ENCODE measurements around the gene CCDC194.

CCDC194 gene

DNA sequence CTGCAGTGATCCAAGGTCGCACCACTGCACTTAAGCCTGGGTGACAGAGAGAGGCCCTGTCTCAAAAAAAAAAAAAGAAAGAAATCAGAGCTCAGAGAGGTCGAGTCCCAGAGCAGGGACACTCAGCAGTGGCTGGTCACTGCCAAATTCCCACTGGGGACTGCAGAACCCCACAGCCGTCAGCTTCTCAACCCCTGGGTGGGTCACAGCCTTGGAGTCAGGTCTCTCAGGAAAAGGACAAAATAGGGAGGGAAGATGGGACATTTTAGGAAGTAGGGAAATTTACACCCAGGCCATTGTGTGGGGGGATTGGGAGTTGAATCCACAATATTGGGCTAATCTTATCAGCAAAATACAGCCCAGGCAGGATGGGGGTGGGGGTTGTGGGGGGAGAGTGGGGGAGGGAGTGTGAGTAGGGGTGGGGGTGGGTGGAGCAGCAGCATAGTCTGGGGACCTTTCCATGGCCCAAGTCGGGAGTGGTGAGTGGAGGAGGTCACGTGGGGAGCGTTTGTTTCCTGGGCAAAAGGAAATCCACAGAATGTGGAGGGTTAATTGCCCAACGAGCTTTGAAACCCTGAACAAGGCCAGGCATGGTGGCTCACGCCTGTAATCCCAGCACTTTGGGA lies 5.0 kb upstream of the CCDC194 start:
- ATAC-seq (replicated peaks): no peak
- H3K4me3 Mint-ChIP-seq: no peak overlapping the region
- H3K4me1 Mint-ChIP-seq: peaks cover 19 to 21% of the 10 kb centered on the region in 2 donors
- H3K27ac Mint-ChIP-seq: no peak overlapping the region
- no peaks in the 10 kb centered on the region for H3K9me3 Mint-ChIP-seq
- H3K36me3 Mint-ChIP-seq: peaks cover 29 to 49% of the 10 kb centered on the region in 2 donors
- no peaks in the 10 kb centered on the region for H3K27me3 Mint-ChIP-seq
- DNase-seq: no peak

DNA sequence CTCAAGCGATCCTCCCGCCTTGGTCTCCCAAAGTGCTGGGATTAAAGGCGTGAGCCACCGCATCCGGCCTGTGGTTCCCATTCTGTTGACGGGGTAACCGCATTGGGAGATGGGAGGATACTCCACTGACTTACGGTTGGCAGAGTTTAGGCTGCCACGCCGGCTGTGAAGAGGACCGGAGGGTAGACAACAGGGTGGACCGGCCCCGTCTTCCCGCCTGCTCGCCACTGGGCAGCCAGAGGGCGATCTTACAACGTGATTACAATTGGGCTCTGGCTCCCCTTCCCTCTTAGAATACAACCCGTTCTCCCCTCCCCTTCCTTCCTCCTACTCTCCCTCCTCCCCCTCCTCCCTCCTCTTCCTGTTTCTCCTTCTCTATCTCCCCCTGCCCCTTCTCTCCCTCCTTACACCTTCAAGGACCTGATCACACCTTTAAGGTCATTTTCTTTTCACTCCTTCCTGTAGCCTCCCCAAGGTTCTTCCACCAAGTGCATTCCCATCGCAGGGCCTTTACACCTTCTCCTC lies 957 bp upstream of the CCDC194 start:
- DNase-seq (peak; percentile 51), ATAC-seq (replicated peaks) (peak; percentile 22 to 30)
- H3K9me3 Mint-ChIP-seq: no peaks in the 10 kb centered on the region
- H3K27ac Mint-ChIP-seq: peak overlapping the region; percentile 61
- H3K4me1 Mint-ChIP-seq: peaks cover 21 to 28% of the 10 kb centered on the region in 2 donors
- H3K4me3 Mint-ChIP-seq: peak overlapping the region; percentile 14 to 46
- H3K36me3 Mint-ChIP-seq: peaks cover 8 to 23% of the 10 kb centered on the region in 2 donors
- H3K27me3 Mint-ChIP-seq: peaks cover 4 to 6% of the 10 kb centered on the region in 2 donors

DNA sequence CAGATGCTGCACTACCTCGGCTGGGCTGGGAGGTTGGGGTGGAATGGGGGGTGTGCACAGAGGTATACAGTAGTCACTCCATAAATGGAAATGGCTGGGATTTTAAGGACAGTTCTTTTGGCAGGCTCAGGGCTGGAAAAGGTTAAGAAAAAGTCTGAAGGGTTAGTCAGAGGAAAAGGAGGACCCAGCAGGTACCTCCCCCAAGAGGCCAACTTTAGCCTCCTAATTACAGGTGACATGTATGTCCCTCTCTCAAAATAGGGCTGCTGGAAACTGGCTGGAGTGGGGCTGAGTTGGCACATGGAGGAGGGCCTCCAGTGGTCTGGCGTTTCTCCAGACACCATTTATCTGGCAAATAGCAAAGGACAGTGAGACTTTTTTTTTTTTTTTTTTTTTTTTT lies 994 bp downstream of the CCDC194 start:
- H3K9me3 Mint-ChIP-seq: peaks cover 0 to 1% of the 10 kb centered on the region in 2 donors
- H3K27ac Mint-ChIP-seq: no peak overlapping the region
- peaks cover 4 to 17% of the 10 kb centered on the region in 2 donors for H3K36me3 Mint-ChIP-seq
- ATAC-seq (replicated peaks) (no peak), DNase-seq (no peak)
- peaks cover 19 to 28% of the 10 kb centered on the region in 2 donors for H3K4me1 Mint-ChIP-seq
- H3K4me3 Mint-ChIP-seq: no peak overlapping the region
- peaks cover 4 to 6% of the 10 kb centered on the region in 2 donors for H3K27me3 Mint-ChIP-seq

DNA sequence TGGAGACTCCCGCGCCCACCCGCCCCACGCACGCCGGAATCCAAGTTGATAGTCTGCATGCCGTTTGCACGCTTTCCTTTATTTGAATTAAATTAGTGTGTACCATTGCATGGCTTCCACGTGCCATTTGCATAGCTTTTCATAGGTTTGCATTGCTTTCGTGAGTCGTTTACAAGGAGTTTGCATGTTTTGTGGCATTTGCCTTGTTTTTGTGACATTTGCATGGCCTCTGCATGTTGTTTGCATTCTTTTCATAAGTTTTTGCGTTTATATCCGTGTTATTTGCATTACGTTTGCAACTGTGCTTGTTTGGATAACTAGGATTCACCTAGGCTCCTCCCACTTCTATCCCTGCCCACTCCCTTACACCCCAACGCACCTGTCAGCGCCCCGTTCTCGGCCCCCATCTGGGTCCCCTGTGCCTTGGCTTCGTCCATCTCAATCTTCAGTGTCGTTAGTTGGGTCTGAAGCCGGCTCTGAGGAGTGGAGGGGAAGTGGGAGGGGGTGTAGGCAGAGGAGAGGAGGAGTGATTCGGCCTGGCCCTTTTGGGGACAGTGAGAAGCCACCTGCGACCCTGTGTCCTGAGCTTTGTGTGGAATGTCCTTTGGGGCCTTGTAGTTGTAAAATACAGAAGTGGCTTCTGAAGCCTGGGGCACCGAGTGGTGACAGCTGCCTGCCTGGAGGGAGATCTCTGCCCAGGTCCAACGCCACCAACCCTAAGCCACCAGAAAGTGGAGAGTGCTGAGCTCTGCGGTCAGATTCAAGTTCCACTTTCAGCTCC lies 2.4 kb downstream of the CCDC194 start:
- H3K27me3 Mint-ChIP-seq: peaks cover 4 to 6% of the 10 kb centered on the region in 2 donors
- peak overlapping the region; percentile 93 for H3K4me3 Mint-ChIP-seq
- H3K27ac Mint-ChIP-seq: no peak overlapping the region
- DNase-seq (no peak), ATAC-seq (replicated peaks) (peak; percentile 33 to 37)
- H3K4me1 Mint-ChIP-seq: peaks cover 19 to 28% of the 10 kb centered on the region in 2 donors
- H3K9me3 Mint-ChIP-seq: peaks cover 0 to 1% of the 10 kb centered on the region in 2 donors
- H3K36me3 Mint-ChIP-seq: peaks cover 0 to 7% of the 10 kb centered on the region in 2 donors

DNA sequence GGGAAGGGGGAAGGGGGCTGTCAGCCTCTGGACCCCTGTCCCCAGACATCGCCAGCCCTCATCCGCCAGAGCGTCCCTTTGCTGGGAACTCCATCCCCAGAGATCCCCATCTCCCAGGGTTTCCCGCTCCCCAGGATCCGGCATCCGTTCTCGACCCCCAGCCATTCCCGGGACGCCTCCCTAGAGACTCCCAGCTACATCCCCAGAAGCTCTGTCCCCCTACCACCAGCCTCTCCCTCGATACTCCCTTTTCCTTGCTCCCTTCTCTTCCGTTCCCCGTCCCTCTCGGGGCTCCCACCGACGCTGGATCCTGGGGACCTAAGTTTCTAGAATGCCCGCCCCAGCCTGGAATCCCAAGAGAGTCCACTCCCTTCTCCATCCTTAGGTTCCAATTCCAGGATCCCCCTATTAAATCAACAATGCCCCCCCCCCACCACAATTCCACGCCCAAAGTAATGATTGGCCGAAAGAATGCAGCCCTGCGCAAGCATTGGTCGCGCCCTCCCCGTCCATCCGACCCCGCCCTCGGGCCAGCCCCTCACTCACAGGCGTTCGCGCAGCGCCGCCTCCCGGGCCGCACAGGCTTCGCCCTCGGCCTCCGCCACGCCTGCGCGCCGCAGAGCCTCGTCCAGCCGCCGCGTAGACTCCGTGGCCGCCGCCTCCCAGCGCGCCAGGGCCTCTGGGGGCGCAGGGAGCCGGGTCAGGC lies 3.2 kb downstream of the CCDC194 start:
- Mint-ChIP-seq H3K4me3 (peak overlapping the region; percentile 93), H3K27ac (peak overlapping the region; percentile 88)

DNA sequence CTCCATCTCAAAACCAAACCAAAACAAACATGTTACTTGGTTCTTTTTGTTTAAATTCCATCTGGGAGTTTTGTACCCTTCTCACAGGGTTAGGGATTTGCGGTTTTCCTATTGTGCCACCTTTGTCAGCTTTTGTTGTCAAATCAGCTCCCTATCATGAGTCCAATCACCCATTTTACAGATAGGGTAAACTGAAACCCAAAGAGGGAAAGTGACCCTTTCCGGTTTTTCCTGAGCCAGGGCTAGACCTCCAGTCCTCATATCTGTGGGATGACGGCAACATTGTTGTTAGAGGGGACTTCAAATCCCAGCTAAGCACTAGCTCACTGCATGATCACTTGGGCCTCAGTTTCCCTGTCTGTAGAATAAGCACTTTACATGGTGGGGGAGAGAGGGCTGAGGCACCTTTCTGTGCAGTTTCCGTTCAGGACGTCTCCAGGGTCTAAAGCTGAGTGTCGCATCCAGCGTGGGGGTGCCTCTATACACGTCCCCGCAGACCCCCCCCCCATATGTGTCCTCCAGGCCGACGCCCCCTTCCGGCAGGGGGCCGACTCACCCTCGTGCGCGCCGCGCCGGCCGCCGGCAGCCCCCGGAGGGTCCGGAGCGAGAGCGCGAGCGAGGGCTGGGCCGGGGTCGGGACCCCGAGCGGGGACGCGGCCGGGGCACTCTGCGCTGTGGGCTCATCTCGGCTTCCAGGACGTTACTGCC lies 3.9 kb downstream of the CCDC194 start:
- H3K9me3 Mint-ChIP-seq: peaks cover 0 to 1% of the 10 kb centered on the region in 2 donors
- H3K36me3 Mint-ChIP-seq: peaks cover 0 to 3% of the 10 kb centered on the region in 2 donors
- H3K4me3 Mint-ChIP-seq: peak overlapping the region in 1 of 2 donors; percentile 93
- ATAC-seq (replicated peaks): no peak
- peaks cover 4 to 6% of the 10 kb centered on the region in 2 donors for H3K27me3 Mint-ChIP-seq
- no peak overlapping the region for H3K27ac Mint-ChIP-seq
- no peak for DNase-seq
- H3K4me1 Mint-ChIP-seq: peaks cover 18 to 24% of the 10 kb centered on the region in 2 donors

More for the DNA sequence above, 3.2 kb downstream of the CCDC194 start:
- ATAC-seq (replicated peaks): peak; percentile 96 to 99
- H3K36me3 Mint-ChIP-seq: peaks cover 0 to 7% of the 10 kb centered on the region in 2 donors
- H3K9me3 Mint-ChIP-seq: peaks cover 0 to 1% of the 10 kb centered on the region in 2 donors
- DNase-seq: peak; percentile 85
- H3K4me1 Mint-ChIP-seq: peaks cover 21 to 28% of the 10 kb centered on the region in 2 donors
- peaks cover 4 to 6% of the 10 kb centered on the region in 2 donors for H3K27me3 Mint-ChIP-seq

DNA sequence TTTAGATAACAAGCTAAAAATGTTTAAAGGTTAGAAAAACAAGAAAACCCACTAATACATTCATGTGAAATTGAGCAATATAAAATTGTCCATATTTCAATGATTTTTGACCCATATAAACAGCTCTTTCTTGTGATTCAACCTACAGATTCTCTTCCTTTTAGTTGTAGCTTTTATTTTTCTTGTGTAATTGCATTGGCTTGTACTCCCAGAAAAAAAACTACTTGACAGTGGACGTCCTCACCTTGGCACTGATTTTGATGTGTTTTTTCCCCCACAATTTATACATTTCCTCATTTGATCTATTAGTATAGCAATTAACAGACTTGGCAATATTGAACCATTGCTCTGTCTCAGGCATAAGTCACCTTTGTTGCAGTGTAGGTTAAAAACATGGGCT lies 4.7 kb downstream of the CCDC194 start:
- Mint-ChIP-seq H3K4me1 (peaks cover 15 to 19% of the 10 kb centered on the region in 2 donors), H3K27ac (no peak overlapping the region), H3K36me3 (no peaks in the 10 kb centered on the region), H3K4me3 (no peak overlapping the region), H3K27me3 (peaks cover 4 to 6% of the 10 kb centered on the region in 2 donors), H3K9me3 (peaks cover 0 to 1% of the 10 kb centered on the region in 2 donors)
- ATAC-seq (replicated peaks) (no peak), DNase-seq (no peak)

DNA sequence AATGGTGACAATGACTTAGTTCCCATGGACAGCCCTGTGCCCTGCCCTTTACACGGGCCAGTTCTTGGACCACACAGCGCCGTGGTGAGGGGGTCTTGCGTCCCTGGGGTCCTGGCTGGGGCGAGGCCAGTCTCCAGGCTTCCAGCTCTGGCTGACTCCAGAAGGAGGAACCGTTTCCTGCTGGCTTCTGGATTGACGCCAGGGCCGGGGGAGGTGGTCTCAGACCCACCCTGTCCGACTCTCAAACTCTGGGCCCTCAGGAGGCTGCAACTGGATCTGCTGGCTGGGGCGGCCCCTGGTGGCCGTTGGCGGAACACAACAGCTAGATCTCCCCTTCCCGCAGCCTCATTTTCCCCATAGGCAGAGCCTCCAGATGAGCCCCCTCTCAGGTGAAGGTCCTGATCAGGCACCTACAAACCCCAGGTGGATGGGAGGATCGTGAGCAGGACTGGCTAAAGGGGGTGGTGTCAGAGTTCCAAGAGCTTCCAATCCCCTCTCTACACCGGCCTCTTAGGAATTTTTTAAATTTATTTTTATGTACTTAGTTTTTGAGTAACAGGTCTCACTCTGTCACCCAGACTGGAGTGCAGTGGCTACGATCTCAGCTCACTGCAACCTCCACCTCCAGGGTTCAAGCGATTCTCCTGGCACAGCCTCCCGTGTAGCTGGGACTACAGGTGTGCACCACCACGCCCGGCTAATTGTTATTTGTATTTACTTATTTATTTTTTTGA lies 8.0 kb downstream of the CCDC194 start:
- Mint-ChIP-seq H3K36me3 (no peaks in the 10 kb centered on the region), H3K27me3 (peaks cover 4 to 6% of the 10 kb centered on the region in 2 donors), H3K9me3 (peaks cover 0 to 1% of the 10 kb centered on the region in 2 donors), H3K4me1 (peaks cover 6 to 19% of the 10 kb centered on the region in 2 donors), H3K27ac (no peak overlapping the region), H3K4me3 (no peak overlapping the region)
- DNase-seq (peak; percentile 41), ATAC-seq (replicated peaks) (peak; percentile 63 to 68)

DNA sequence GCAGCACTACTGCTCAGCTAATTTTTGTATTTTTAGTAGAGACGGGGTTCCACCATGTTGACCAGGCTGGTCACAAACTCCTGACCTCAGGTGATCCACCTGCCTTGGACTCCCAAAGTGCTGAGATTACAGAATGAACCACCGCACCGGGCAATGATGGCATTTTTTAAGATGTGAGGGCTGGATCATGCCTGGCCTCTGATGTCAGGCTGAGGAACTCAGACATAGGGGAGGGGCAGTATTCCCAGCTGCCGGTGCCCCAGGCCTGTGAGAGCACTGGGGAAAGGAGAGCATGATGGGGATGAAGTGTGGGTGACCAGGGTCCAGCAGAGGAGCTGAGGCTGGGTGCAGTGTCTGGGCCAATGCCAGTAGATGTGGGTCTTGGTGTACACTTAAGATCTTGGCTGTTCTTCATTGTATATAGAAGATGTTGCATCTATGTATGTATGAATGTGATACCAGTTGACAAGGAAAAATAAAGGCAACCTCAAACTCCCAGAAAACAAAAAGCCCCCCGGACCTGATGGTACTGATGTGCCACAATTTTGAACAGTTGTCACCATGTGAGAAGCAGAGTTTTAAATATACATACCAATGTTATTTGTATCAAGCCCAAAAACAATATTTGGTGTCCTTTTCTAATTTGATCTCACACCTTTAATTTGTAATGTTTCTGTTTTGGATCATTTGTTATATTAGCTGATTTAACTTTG lies 13.4 kb downstream of the CCDC194 start:
- peaks cover 0 to 3% of the 10 kb centered on the region in 2 donors for H3K9me3 Mint-ChIP-seq
- H3K4me1 Mint-ChIP-seq: peaks cover 18 to 45% of the 10 kb centered on the region in 2 donors
- peaks cover 19 to 33% of the 10 kb centered on the region in 2 donors for H3K27me3 Mint-ChIP-seq
- H3K27ac Mint-ChIP-seq: no peak overlapping the region
- H3K36me3 Mint-ChIP-seq: peaks cover 4 to 8% of the 10 kb centered on the region in 2 donors
- no peak overlapping the region for H3K4me3 Mint-ChIP-seq
- DNase-seq (no peak), ATAC-seq (replicated peaks) (no peak)

DNA sequence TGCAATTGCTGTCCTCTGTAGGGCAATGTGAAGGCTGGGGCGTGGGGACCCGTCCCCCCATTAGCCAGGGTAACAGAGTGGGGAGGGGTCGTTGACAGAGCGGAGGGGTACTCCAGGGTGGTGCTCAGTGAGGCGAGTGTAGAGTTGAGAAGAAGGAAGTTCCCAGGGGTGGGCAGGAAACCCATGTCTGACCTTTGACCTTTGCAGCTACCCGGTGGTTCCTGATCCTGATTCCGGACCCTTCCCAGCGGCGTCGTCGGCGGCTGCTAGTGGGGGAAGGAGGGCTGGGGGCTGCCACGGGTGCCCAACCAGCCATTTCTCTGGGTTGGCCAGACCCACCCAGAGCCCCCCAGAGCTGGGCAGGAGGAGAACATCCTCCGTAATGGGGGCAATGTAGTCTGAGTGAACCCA lies 14.8 kb downstream of the CCDC194 start:
- Mint-ChIP-seq H3K4me3 (peak overlapping the region in 1 of 2 donors; percentile 40), H3K27me3 (peaks cover 19 to 35% of the 10 kb centered on the region in 2 donors), H3K27ac (peak overlapping the region; percentile 44), H3K4me1 (peaks cover 18 to 45% of the 10 kb centered on the region in 2 donors), H3K36me3 (peaks cover 4 to 8% of the 10 kb centered on the region in 2 donors), H3K9me3 (peaks cover 0 to 3% of the 10 kb centered on the region in 2 donors)
- ATAC-seq (replicated peaks): peak in 1 of 2 donors; percentile 44
- no peak for DNase-seq

DNA sequence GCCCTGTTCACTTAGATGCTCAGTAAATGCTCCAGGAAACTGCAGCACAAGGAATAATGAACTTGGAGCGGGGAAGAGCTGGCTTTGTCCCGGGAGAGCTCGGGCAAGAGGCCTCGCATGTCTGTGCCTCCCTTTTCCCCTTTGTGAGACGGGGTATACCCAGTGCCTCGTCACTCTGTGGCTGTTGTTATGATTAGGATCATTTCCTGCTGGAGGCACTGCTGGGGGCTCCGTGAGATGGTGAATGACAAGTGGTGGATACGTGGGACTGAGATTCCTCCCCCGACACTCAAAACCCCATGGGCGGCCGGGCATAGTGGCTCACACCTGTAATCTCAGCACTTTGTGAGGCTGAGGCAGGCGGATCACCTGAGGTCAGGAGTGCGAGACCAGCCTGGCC lies 15.7 kb downstream of the CCDC194 start:
- Mint-ChIP-seq H3K27ac (no peak overlapping the region), H3K27me3 (peaks cover 19 to 35% of the 10 kb centered on the region in 2 donors)
- peak in 1 of 2 donors; percentile 38 for ATAC-seq (replicated peaks)

DNA sequence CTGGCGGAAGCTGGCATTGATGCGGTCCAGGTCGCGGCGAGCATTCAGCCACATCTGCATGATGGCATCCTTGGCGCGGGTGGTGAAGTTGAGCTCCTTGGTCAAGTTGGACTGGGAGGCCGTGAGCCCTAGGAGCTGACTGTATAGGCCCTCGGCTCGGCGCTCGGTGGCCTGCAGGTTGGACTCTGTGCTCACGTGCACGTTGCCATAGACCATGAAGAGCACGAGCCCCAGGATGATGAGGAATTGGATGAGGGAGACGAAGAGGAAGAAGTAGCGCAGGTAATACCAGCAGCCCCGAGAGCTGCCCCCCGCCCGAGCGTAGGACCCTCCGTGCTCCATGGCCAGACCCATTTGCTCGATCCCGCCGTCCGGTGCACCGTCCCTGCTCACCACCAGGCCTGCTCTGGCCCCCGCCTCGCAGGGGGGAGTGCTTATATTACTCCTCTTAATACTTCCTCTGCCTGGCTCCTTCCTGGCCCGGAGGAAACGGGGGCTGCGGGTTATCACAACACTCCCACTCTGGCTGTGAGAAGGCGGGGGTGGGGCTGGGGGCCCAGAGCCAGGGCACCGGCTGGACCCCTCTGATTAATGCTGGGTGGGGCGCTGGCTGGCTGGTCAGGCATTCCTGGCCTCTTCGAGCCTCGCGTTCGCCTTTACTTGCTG lies 16.9 kb downstream of the CCDC194 start, which contains the start of gene PLVAP:
PLVAP (minus strand) TSS at position 408 of the 666 bp plus-strand sequence; CDS start at position 354, 54 bp downstream.
- H3K9me3 Mint-ChIP-seq: peaks cover 0 to 3% of the 10 kb centered on the region in 2 donors
- ATAC-seq (replicated peaks) (no peak), DNase-seq (no peak)
- H3K36me3 Mint-ChIP-seq: peaks cover 4 to 8% of the 10 kb centered on the region in 2 donors
- no peak within 1 kb of the TSS for H3K4me3 Mint-ChIP-seq
- peaks cover 16 to 37% of the 10 kb centered on the region in 2 donors for H3K4me1 Mint-ChIP-seq
- peaks cover 19 to 35% of the 10 kb centered on the region in 2 donors for H3K27me3 Mint-ChIP-seq
- peak within 1 kb of the TSS; percentile 25 for H3K27ac Mint-ChIP-seq

More for the DNA sequence above, 15.7 kb downstream of the CCDC194 start:
- H3K4me1 Mint-ChIP-seq: peaks cover 18 to 44% of the 10 kb centered on the region in 2 donors
- H3K4me3 Mint-ChIP-seq: no peak overlapping the region
- DNase-seq: no peak
- peaks cover 4 to 8% of the 10 kb centered on the region in 2 donors for H3K36me3 Mint-ChIP-seq
- H3K9me3 Mint-ChIP-seq: peaks cover 0 to 3% of the 10 kb centered on the region in 2 donors
